PC-3 (cell line): Measurements from ENCODE around the gene FAM13A. TPM values are rescaled to one million over a fixed set of nuclear protein-coding genes. Genes with fewer than 3 reads are reported as not detected.

ENCODE experiments used
- ATAC-seq: fragments of 200-7000 bp; cut with Tn5 transposase; 2 replicates; pipeline ENCODE4 v1.9.1; 2020; ENCODE audit warnings: mild to moderate bottlenecking, moderate library complexity
- BruUV-seq: library from RNA; stranded (reverse); fragments of 400-500 nt; replicated peaks from 2 replicates; lab custom pipeline; 2021; lab: Mats Ljungman, UMichigan
- CTCF ChIA-PET: fragments of 300-600 bp; sonication (Branson Sonifier 250); formaldehyde crosslinking; loops from one replicate; lab custom pipeline; 2022; ENCODE audit warnings: antibody characterized with exemption; lab: Charles Lee
- POLR2A ChIA-PET: fragments of 300-600 bp; sonication (Branson Sonifier 250); formaldehyde crosslinking; loops from one replicate; lab custom pipeline; 2022; ENCODE audit warnings: antibody characterized with exemption; ENCODE audit not compliant: unreplicated experiment; lab: Charles Lee
- DNase-seq: peaks from one replicate; pipeline ENCODE4 v3.0.0-alpha.2; 2015
- H2AFZ ChIP-seq: fragments of 300-600 bp; sonication (generic); 2 replicates; pipeline ENCODE4 v1.6.0; 2016; ENCODE audit warnings: antibody characterized with exemption, low read length
- H3F3A ChIP-seq: fragments of 300-600 bp; sonication (generic); one replicate; pipeline ENCODE4 v1.6.0; 2017; ENCODE audit warnings: antibody characterized with exemption, low read length, control low read depth, mild to moderate bottlenecking; ENCODE audit not compliant: unreplicated experiment
- H3K27ac ChIP-seq: fragments of 300-600 bp; sonication (generic); 2 replicates; pipeline ENCODE4 v1.5.1; 2016; ENCODE audit warnings: mild to moderate bottlenecking, low read length
- H3K27me3 ChIP-seq: fragments of 300-600 bp; sonication (generic); 2 replicates; pipeline ENCODE4 v1.6.1; 2016; ENCODE audit warnings: low read length, mixed read lengths
- H3K36me3 ChIP-seq: fragments of 300-600 bp; sonication (generic); 2 replicates; pipeline ENCODE4 v1.6.1; 2016; ENCODE audit warnings: low read depth, mixed run types, low read length, mixed read lengths
- H3K4me1 ChIP-seq: fragments of 300-600 bp; sonication (generic); 2 replicates; pipeline ENCODE4 v1.5.1; 2016; ENCODE audit warnings: low read length; ENCODE audit not compliant: insufficient read depth
- H3K4me2 ChIP-seq: fragments of 300-600 bp; sonication (generic); 2 replicates; pipeline ENCODE4 v1.6.0; 2016; ENCODE audit warnings: low read length
- H3K4me3 ChIP-seq: fragments of 300-600 bp; sonication (generic); 2 replicates; pipeline ENCODE4 v1.5.1; 2016; ENCODE audit warnings: mild to moderate bottlenecking, low read length, mixed read lengths
- H3K79me2 ChIP-seq: fragments of 300-600 bp; sonication (generic); 2 replicates; pipeline ENCODE4 v1.6.1; 2017; ENCODE audit warnings: low read length, mixed read lengths
- H3K9ac ChIP-seq: fragments of 300-600 bp; sonication (generic); 2 replicates; pipeline ENCODE4 v1.6.0; 2016; ENCODE audit warnings: mild to moderate bottlenecking, low read length
- H3K9me2 ChIP-seq: fragments of 300-600 bp; sonication (generic); replicated peaks from 2 replicates; pipeline ENCODE4 v1.6.1; 2016; ENCODE audit warnings: mixed run types, low read length, mixed read lengths
- H3K9me3 ChIP-seq: fragments of 300-600 bp; sonication (generic); 2 replicates; pipeline ENCODE4 v1.6.1; 2016; ENCODE audit warnings: low read length, mixed read lengths
- H4K20me1 ChIP-seq: fragments of 300-600 bp; sonication (generic); 2 replicates; pipeline ENCODE4 v1.6.1; 2016; ENCODE audit warnings: low read length, mixed read lengths
- CTCF ChIP-seq: fragments of 300-600 bp; sonication (generic); conservative IDR thresholded peaks from 2 replicates; pipeline ENCODE4 v1.5.1; 2017; ENCODE audit warnings: antibody characterized with exemption, low read depth, mild to moderate bottlenecking, low read length
- EZH2 ChIP-seq: fragments of 300-600 bp; sonication (generic); IDR thresholded peaks from one replicate; pipeline ENCODE4 v1.6.1; 2017; ENCODE audit warnings: antibody characterized with exemption, mild to moderate bottlenecking, low read length; ENCODE audit not compliant: unreplicated experiment
- EZH2phosphoT487 ChIP-seq: fragments of 300-600 bp; sonication (generic); IDR thresholded peaks from 2 replicates; pipeline ENCODE4 v1.6.1; 2018; ENCODE audit warnings: mild to moderate bottlenecking, antibody characterized with exemption, low read length, borderline replicate concordance
- intact Hi-C: fragments of 100-400 bp; cut with micrococcal nuclease; formaldehyde crosslinking; loops from 2 replicates; pipeline ENCODE4 v1.9.0; 2023
- total RNA-seq: library from RNA; depleted of rRNA; stranded (reverse); fragments of >200 nt; gene quantifications from 2 replicates; pipeline ENCODE4 v1.2.3, GENCODE V29; 2014

FAM13A gene
- total RNA-seq, 1 experiment from 2014 or later: 8.6 TPM

- DNase-seq (peak; percentile 65), ATAC-seq (peak; percentile 15)
- intact Hi-C loops: loop anchor here (5.0 kb wide), 1 partner anchor 39 kb away; no protein-coding TSS in a partner anchor
- no peak overlapping the region for H3K4me2 ChIP-seq
- no peaks in the 10 kb centered on the region for H3K36me3 ChIP-seq
- TF ChIP-seq EZH2phosphoT487 (no peak), EZH2 (no peak), CTCF (no peak)
- peak overlapping the region; percentile 10; the same call in 1 of the 2 replicates for H3K27ac ChIP-seq
- H3K9me3 ChIP-seq: no peaks in the 10 kb centered on the region
- H3K79me2 ChIP-seq: no peaks in the 10 kb centered on the region
- POLR2A ChIA-PET: no interaction called here
- H4K20me1 ChIP-seq: no peaks in the 10 kb centered on the region
- H3K27me3 ChIP-seq: no peaks in the 10 kb centered on the region
- no peaks in the 10 kb centered on the region for H3F3A ChIP-seq
- no peak overlapping the region for H3K9ac ChIP-seq
- CTCF ChIA-PET: no interaction called here
- H3K4me1 ChIP-seq: peaks cover 21% of the 10 kb centered on the region
- H3K9me2 ChIP-seq: no peaks in the 10 kb centered on the region
- no peak overlapping the region for H3K4me3 ChIP-seq
- no peak overlapping the region for H2AFZ ChIP-seq
- no TSS peak for BruUV-seq
Measured at GRCh38 chr4:89000844-89001360, 56.1 kb downstream of the FAM13A start.

GRCh38 chr4:89000382-89000781, 56.6 kb downstream of the FAM13A start:
- H3F3A ChIP-seq: no peaks in the 10 kb centered on the region
- no peak for DNase-seq
- TF ChIP-seq EZH2 (no peak), EZH2phosphoT487 (no peak), CTCF (no peak)
- BruUV-seq: no TSS peak
- no peaks in the 10 kb centered on the region for H4K20me1 ChIP-seq
- intact Hi-C loops: loop anchor here (5.0 kb wide), 1 partner anchor 38 kb away; no protein-coding TSS in a partner anchor
- no peak overlapping the region for H3K9ac ChIP-seq
- ChIA-PET CTCF (no interaction called here), POLR2A (no interaction called here)
- no peak overlapping the region for H3K4me2 ChIP-seq
- peaks cover 21% of the 10 kb centered on the region for H3K4me1 ChIP-seq
- no peak for ATAC-seq
- H3K79me2 ChIP-seq: no peaks in the 10 kb centered on the region
- H3K27ac ChIP-seq: peak overlapping the region; percentile 9; the same call in 1 of the 2 replicates
- H2AFZ ChIP-seq: no peak overlapping the region
- H3K9me3 ChIP-seq: no peaks in the 10 kb centered on the region
- H3K9me2 ChIP-seq: no peaks in the 10 kb centered on the region
- no peaks in the 10 kb centered on the region for H3K27me3 ChIP-seq
- H3K4me3 ChIP-seq: no peak overlapping the region
- no peaks in the 10 kb centered on the region for H3K36me3 ChIP-seq

- no TSS peak for BruUV-seq
- no peak overlapping the region for H3K4me2 ChIP-seq
- intact Hi-C loops: no loop called here
- peaks cover 21% of the 10 kb centered on the region for H3K4me1 ChIP-seq
- no peaks in the 10 kb centered on the region for H3K9me3 ChIP-seq
- no peak overlapping the region for H2AFZ ChIP-seq
- ATAC-seq: no peak
- no peak for DNase-seq
- POLR2A ChIA-PET: no interaction called here
- H3K9me2 ChIP-seq: no peaks in the 10 kb centered on the region
- H4K20me1 ChIP-seq: no peaks in the 10 kb centered on the region
- H3K9ac ChIP-seq: no peak overlapping the region
- no peaks in the 10 kb centered on the region for H3K79me2 ChIP-seq
- no peak overlapping the region for H3K27ac ChIP-seq
- TF ChIP-seq EZH2: no peak
- TF ChIP-seq CTCF: no peak
- TF ChIP-seq EZH2phosphoT487: no peak
- H3K27me3 ChIP-seq: no peaks in the 10 kb centered on the region
- H3K4me3 ChIP-seq: no peak overlapping the region
- no peaks in the 10 kb centered on the region for H3K36me3 ChIP-seq
- CTCF ChIA-PET: no interaction called here
- H3F3A ChIP-seq: no peaks in the 10 kb centered on the region
Measured at GRCh38 chr4:88999392-88999930, 57.5 kb downstream of the FAM13A start.
